KMS-11 (cell line): ENCODE measurements around the gene DSCAM.

Experiments
- H2AFZ ChIP-seq: fragments of 200-600 bp; sonication (generic); 2 replicates; pipeline ENCODE4 v1.6.1; 2016; ENCODE audit warnings: antibody characterized with exemption, mixed run types, low read depth
- H3K27ac ChIP-seq: fragments of 200-600 bp; sonication (generic); 2 replicates; pipeline ENCODE4 v1.6.1; 2016; ENCODE audit warnings: mild to moderate bottlenecking, mixed run types
- H3K27me3 ChIP-seq: fragments of 200-600 bp; sonication (generic); 2 replicates; pipeline ENCODE4 v1.6.1; 2017; ENCODE audit warnings: mild to moderate bottlenecking, low read depth, mixed run types, moderate library complexity; ENCODE audit not compliant: insufficient read depth
- H3K36me3 ChIP-seq: fragments of 200-600 bp; sonication (generic); 2 replicates; pipeline ENCODE4 v1.6.1; 2017; ENCODE audit warnings: mild to moderate bottlenecking, mixed run types; ENCODE audit not compliant: insufficient read depth
- H3K4me1 ChIP-seq: fragments of 200-600 bp; sonication (generic); 2 replicates; pipeline ENCODE4 v1.6.1; 2016; ENCODE audit warnings: mild to moderate bottlenecking, low read depth, mixed run types; ENCODE audit not compliant: poor library complexity, severe bottlenecking
- H3K4me2 ChIP-seq: fragments of 200-600 bp; sonication (generic); 2 replicates; pipeline ENCODE4 v1.7.0; 2016; ENCODE audit warnings: mild to moderate bottlenecking, mixed run types
- H3K4me3 ChIP-seq: fragments of 200-600 bp; sonication (generic); IDR thresholded peaks from 2 replicates; pipeline ENCODE4 v1.6.1; 2017; ENCODE audit warnings: low read depth, low read length, mixed read lengths; ENCODE audit not compliant: insufficient read depth
- H3K79me2 ChIP-seq: fragments of 200-600 bp; sonication (generic); 2 replicates; pipeline ENCODE4 v1.6.1; 2016; ENCODE audit warnings: low read depth, mixed run types; ENCODE audit not compliant: insufficient read depth
- H3K9ac ChIP-seq: fragments of 200-600 bp; sonication (generic); 2 replicates; pipeline ENCODE4 v1.6.1; 2016; ENCODE audit warnings: mild to moderate bottlenecking, mixed run types
- H4K20me1 ChIP-seq: fragments of 200-600 bp; sonication (generic); 2 replicates; pipeline ENCODE4 v1.6.1; 2016; ENCODE audit warnings: mild to moderate bottlenecking, mixed run types; ENCODE audit not compliant: insufficient read depth
- CTCF ChIP-seq: fragments of 200-600 bp; sonication (generic); conservative IDR thresholded peaks from 2 replicates; pipeline ENCODE4 v1.6.1; 2017; ENCODE audit warnings: low read depth, mild to moderate bottlenecking, antibody characterized with exemption, low read length, moderate library complexity, mixed read lengths

DSCAM gene

GRCh38 chr21:40606341-40606740, 240.6 kb downstream of the DSCAM start:
- no peaks in the 10 kb centered on the region for H3K79me2 ChIP-seq
- no peak for TF ChIP-seq CTCF
- no peak overlapping the region for H3K27ac ChIP-seq

GRCh38 chr21:40605094-40605493, 241.9 kb downstream of the DSCAM start:
- Histone ChIP-seq H3K4me1 (no peaks in the 10 kb centered on the region), H4K20me1 (no peaks in the 10 kb centered on the region), H3K4me2 (no peak overlapping the region), H3K27ac (no peak overlapping the region), H3K27me3 (no peaks in the 10 kb centered on the region), H3K79me2 (no peaks in the 10 kb centered on the region), H2AFZ (no peak overlapping the region), H3K9ac (no peak overlapping the region), H3K4me3 (no peak overlapping the region), H3K36me3 (no peaks in the 10 kb centered on the region)
- TF ChIP-seq CTCF = no peak

More at GRCh38 chr21:40606341-40606740, 240.6 kb downstream of the DSCAM start:
- Histone ChIP-seq H3K9ac (no peak overlapping the region), H3K4me1 (no peaks in the 10 kb centered on the region), H4K20me1 (no peaks in the 10 kb centered on the region), H3K27me3 (no peaks in the 10 kb centered on the region), H3K4me2 (no peak overlapping the region), H3K36me3 (no peaks in the 10 kb centered on the region), H3K4me3 (no peak overlapping the region), H2AFZ (no peak overlapping the region)

GRCh38 chr21:40603774-40604173, 243.2 kb downstream of the DSCAM start:
- no peaks in the 10 kb centered on the region for H3K4me1 ChIP-seq
- TF ChIP-seq CTCF = no peak
- H3K4me3 ChIP-seq = no peak overlapping the region
- no peaks in the 10 kb centered on the region for H3K79me2 ChIP-seq
- no peaks in the 10 kb centered on the region for H3K36me3 ChIP-seq
- H3K4me2 ChIP-seq = no peak overlapping the region
- H3K9ac ChIP-seq = no peak overlapping the region
- no peak overlapping the region for H2AFZ ChIP-seq
- no peaks in the 10 kb centered on the region for H3K27me3 ChIP-seq
- no peak overlapping the region for H3K27ac ChIP-seq
- no peaks in the 10 kb centered on the region for H4K20me1 ChIP-seq

- TF ChIP-seq CTCF = no peak
- Histone ChIP-seq H3K79me2 (no peaks in the 10 kb centered on the region), H3K4me3 (no peak overlapping the region), H4K20me1 (no peaks in the 10 kb centered on the region), H2AFZ (no peak overlapping the region), H3K27ac (no peak overlapping the region), H3K36me3 (no peaks in the 10 kb centered on the region), H3K27me3 (no peaks in the 10 kb centered on the region), H3K9ac (no peak overlapping the region), H3K4me2 (no peak overlapping the region), H3K4me1 (no peaks in the 10 kb centered on the region)
Measured at GRCh38 chr21:40602080-40602479, 244.9 kb downstream of the DSCAM start.

GRCh38 chr21:40595806-40596205, 251.2 kb downstream of the DSCAM start:
- TF ChIP-seq CTCF = no peak
- Histone ChIP-seq H3K36me3 (no peaks in the 10 kb centered on the region), H3K27me3 (no peaks in the 10 kb centered on the region), H2AFZ (no peak overlapping the region), H3K79me2 (no peaks in the 10 kb centered on the region), H3K9ac (no peak overlapping the region), H3K4me3 (no peak overlapping the region), H3K4me1 (no peaks in the 10 kb centered on the region), H4K20me1 (no peaks in the 10 kb centered on the region), H3K4me2 (no peak overlapping the region), H3K27ac (no peak overlapping the region)
